Glutamatergic neuron (in vitro differentiated cells): ENCODE results near the gene ARHGEF28. TPM values are rescaled to one million over a fixed set of nuclear protein-coding genes. Genes with fewer than 3 reads are reported as not detected.

Experiments used
- DNase-seq: peaks from one replicate; pipeline ENCODE4 v3.0.0; 2022
- H3K27ac Mint-ChIP-seq: one replicate; pipeline ENCODE4 v1.8.0; 2020; ENCODE audit warnings: mild to moderate bottlenecking, mixed read lengths, inconsistent platforms; ENCODE audit not compliant: unreplicated experiment
- H3K27me3 Mint-ChIP-seq: one replicate; pipeline ENCODE4 v1.8.0; 2020; ENCODE audit warnings: mild to moderate bottlenecking, moderate library complexity, mixed read lengths, inconsistent platforms; ENCODE audit not compliant: unreplicated experiment
- H3K36me3 Mint-ChIP-seq: one replicate; pipeline ENCODE4 v1.8.0; 2020; ENCODE audit warnings: mild to moderate bottlenecking, mixed read lengths, inconsistent platforms; ENCODE audit not compliant: unreplicated experiment
- H3K4me1 Mint-ChIP-seq: one replicate; pipeline ENCODE4 v1.8.0; 2020; ENCODE audit warnings: mild to moderate bottlenecking, low read depth, mixed read lengths, inconsistent platforms; ENCODE audit not compliant: unreplicated experiment
- H3K4me3 Mint-ChIP-seq: one replicate; pipeline ENCODE4 v1.8.0; 2020; ENCODE audit warnings: mild to moderate bottlenecking, mixed read lengths, inconsistent platforms; ENCODE audit not compliant: unreplicated experiment
- H3K9me3 Mint-ChIP-seq: one replicate; pipeline ENCODE4 v1.8.0; 2020; ENCODE audit warnings: mild to moderate bottlenecking, moderate library complexity, mixed read lengths, inconsistent platforms; ENCODE audit not compliant: unreplicated experiment
- CTCF ChIP-seq: fragments of 200-600 bp; sonication (generic); IDR thresholded peaks from one replicate; pipeline ENCODE4 v1.5.0; 2021; ENCODE audit not compliant: partially characterized antibody, unreplicated experiment
- total RNA-seq: library from RNA; stranded (reverse); fragmentation: NEBNext Ultra II Directional; extraction: Animal tissue kit (Norgen Biotek cat#: 25700); gene quantifications from one replicate; pipeline ENCODE4 v1.2.1, GENCODE V29; 2021; ENCODE audit not compliant: unreplicated experiment

The ARHGEF28 gene
- total RNA-seq, 1 donor from 2014 or later, result 0.47 TPM

GRCh38 chr5:73672132-73672531 is 46.1 kb downstream of the ARHGEF28 start:
- H3K4me3 Mint-ChIP-seq, result no peak overlapping the region
- no peaks in the 10 kb centered on the region for H3K9me3 Mint-ChIP-seq
- H3K36me3 Mint-ChIP-seq, result no peaks in the 10 kb centered on the region
- no peaks in the 10 kb centered on the region for H3K27me3 Mint-ChIP-seq
- TF ChIP-seq CTCF, result no peak
- H3K27ac Mint-ChIP-seq, result no peak overlapping the region
- no peaks in the 10 kb centered on the region for H3K4me1 Mint-ChIP-seq
- no peak for DNase-seq

- H3K27ac Mint-ChIP-seq, result no peak overlapping the region
- no peak overlapping the region for H3K4me3 Mint-ChIP-seq
- no peak for DNase-seq
- no peaks in the 10 kb centered on the region for H3K27me3 Mint-ChIP-seq
- H3K36me3 Mint-ChIP-seq, result no peaks in the 10 kb centered on the region
- H3K9me3 Mint-ChIP-seq, result no peaks in the 10 kb centered on the region
- no peaks in the 10 kb centered on the region for H3K4me1 Mint-ChIP-seq
- no peak for TF ChIP-seq CTCF
Measured at GRCh38 chr5:73673161-73673591, 47.2 kb downstream of the ARHGEF28 start.

- H3K27me3 Mint-ChIP-seq, result no peaks in the 10 kb centered on the region
- DNase-seq, result no peak
- no peaks in the 10 kb centered on the region for H3K36me3 Mint-ChIP-seq
- H3K4me1 Mint-ChIP-seq, result no peaks in the 10 kb centered on the region
- H3K4me3 Mint-ChIP-seq, result no peak overlapping the region
- H3K27ac Mint-ChIP-seq, result no peak overlapping the region
- no peak for TF ChIP-seq CTCF
- H3K9me3 Mint-ChIP-seq, result no peaks in the 10 kb centered on the region
Measured at GRCh38 chr5:73674669-73675004, 48.6 kb downstream of the ARHGEF28 start.

GRCh38 chr5:73678322-73678740 is 52.3 kb downstream of the ARHGEF28 start:
- no peak for DNase-seq
- Mint-ChIP-seq H3K4me1 (no peaks in the 10 kb centered on the region), H3K36me3 (no peaks in the 10 kb centered on the region), H3K27me3 (no peaks in the 10 kb centered on the region), H3K27ac (no peak overlapping the region), H3K9me3 (no peaks in the 10 kb centered on the region), H3K4me3 (no peak overlapping the region)
- no peak for TF ChIP-seq CTCF

GRCh38 chr5:73678807-73679206 is 52.8 kb downstream of the ARHGEF28 start:
- no peak overlapping the region for H3K4me3 Mint-ChIP-seq
- H3K27ac Mint-ChIP-seq, result no peak overlapping the region
- H3K36me3 Mint-ChIP-seq, result no peaks in the 10 kb centered on the region
- TF ChIP-seq CTCF, result no peak
- H3K4me1 Mint-ChIP-seq, result no peaks in the 10 kb centered on the region
- no peaks in the 10 kb centered on the region for H3K27me3 Mint-ChIP-seq
- no peak for DNase-seq
- H3K9me3 Mint-ChIP-seq, result no peaks in the 10 kb centered on the region
